Peyer's patch (tissue), 4 donors: Measurements from ENCODE around the gene AJAP1. TPM values are rescaled to one million over a fixed set of nuclear protein-coding genes. Genes with fewer than 3 reads are reported as not detected.

ENCODE experiments used
- DNase-seq, 3 donors: peaks; one replicate each; pipeline ENCODE4 v3.0.0-alpha.2; 2017 to 2019
- H3K27ac ChIP-seq, 4 donors: fragments of 200-600 bp; sonication (generic); one replicate each; pipeline ENCODE4 v1.5.1; 2016 to 2019
- H3K27me3 ChIP-seq, 2 donors: fragments of 200-600 bp; sonication (generic); one replicate each; pipeline ENCODE4 v1.5.1; 2019
- H3K36me3 ChIP-seq, 3 donors: fragments of 200-600 bp; sonication (generic); one replicate each; pipeline ENCODE4 v1.5.1; 2016 to 2019
- H3K4me1 ChIP-seq, 4 donors: fragments of 200-600 bp; sonication (generic); one replicate each; pipeline ENCODE4 v1.5.1; 2016 to 2019
- H3K4me3 ChIP-seq, 4 donors: fragments of 200-600 bp; sonication (generic); 1 replicate in 3 of 4; 2 replicates in 1 of 4; pipeline ENCODE4 v1.5.1; 2016 to 2019; ENCODE audit warnings: mild to moderate bottlenecking in 1 of 4
- H3K9me3 ChIP-seq, 4 donors: fragments of 200-600 bp; sonication (generic); one replicate each; pipeline ENCODE4 v1.5.1; 2016 to 2019; ENCODE audit warnings: mild to moderate bottlenecking in 1 of 4
- CTCF ChIP-seq, 6 experiments: fragments of 450-650 bp in 4 of 6; fragments of 200-600 bp in 2 of 6; sonication (generic) in 1 of 6; IDR thresholded peaks; one replicate each; pipeline ENCODE4 v1.5.1; 2017 to 2019; ENCODE audit warnings: antibody characterized with exemption in 6 of 6, mild to moderate bottlenecking in 3 of 6, moderate library complexity in 1 of 6
- POLR2A ChIP-seq, 2 donors: fragments of 450-650 bp; IDR thresholded peaks; one replicate each; pipeline ENCODE4 v1.5.1; 2017; ENCODE audit warnings: antibody characterized with exemption in 2 of 2, mild to moderate bottlenecking in 2 of 2, moderate library complexity in 2 of 2
- total RNA-seq, 4 donors: library from RNA; depleted of rRNA; stranded (reverse); fragments of >200 nt; gene quantifications; one replicate each; pipeline ENCODE4 v1.1.0, GENCODE V29; 2016

The AJAP1 gene
- total RNA-seq, 4 donors from 2014 or later: 0.09 to 0.35 (median 0.13) TPM; not detected in 1

GRCh38 chr1:4633346-4633745 is 21.1 kb upstream of the AJAP1 start:
- DNase-seq: no peak
- no peaks in the 10 kb centered on the region for H3K36me3 ChIP-seq
- no peak overlapping the region for H3K4me3 ChIP-seq
- TF ChIP-seq POLR2A (IDR thresholded peaks at IDR 0.05): no peak
- TF ChIP-seq CTCF (IDR thresholded peaks at IDR 0.05): no peak
- no peak overlapping the region for H3K27ac ChIP-seq
- H3K9me3 ChIP-seq: no peaks in the 10 kb centered on the region
- no peaks in the 10 kb centered on the region for H3K4me1 ChIP-seq
- H3K27me3 ChIP-seq: no peaks in the 10 kb centered on the region

- H3K27me3 ChIP-seq: no peaks in the 10 kb centered on the region
- no peak overlapping the region for H3K4me3 ChIP-seq
- H3K9me3 ChIP-seq: no peaks in the 10 kb centered on the region
- no peaks in the 10 kb centered on the region for H3K4me1 ChIP-seq
- no peak for DNase-seq
- H3K27ac ChIP-seq: no peak overlapping the region
- TF ChIP-seq CTCF (IDR thresholded peaks at IDR 0.05) (no peak), POLR2A (IDR thresholded peaks at IDR 0.05) (no peak)
- no peaks in the 10 kb centered on the region for H3K36me3 ChIP-seq
Observed at GRCh38 chr1:4634156-4634792, 20.1 kb upstream of the AJAP1 start.

GRCh38 chr1:4634793-4635406 is 19.5 kb upstream of the AJAP1 start:
- Histone ChIP-seq H3K27ac (no peak overlapping the region), H3K4me1 (no peaks in the 10 kb centered on the region), H3K4me3 (no peak overlapping the region), H3K36me3 (no peaks in the 10 kb centered on the region), H3K9me3 (no peaks in the 10 kb centered on the region), H3K27me3 (no peaks in the 10 kb centered on the region)
- TF ChIP-seq POLR2A (IDR thresholded peaks at IDR 0.05): no peak
- no peak for TF ChIP-seq CTCF (IDR thresholded peaks at IDR 0.05)
- no peak for DNase-seq

- no peak for DNase-seq
- TF ChIP-seq POLR2A (IDR thresholded peaks at IDR 0.05) (no peak), CTCF (IDR thresholded peaks at IDR 0.05) (no peak)
- H3K36me3 ChIP-seq: no peaks in the 10 kb centered on the region
- H3K27ac ChIP-seq: no peak overlapping the region
- H3K4me1 ChIP-seq: no peaks in the 10 kb centered on the region
- no peak overlapping the region for H3K4me3 ChIP-seq
- no peaks in the 10 kb centered on the region for H3K27me3 ChIP-seq
- H3K9me3 ChIP-seq: no peaks in the 10 kb centered on the region
Observed at GRCh38 chr1:4636186-4636585, 18.2 kb upstream of the AJAP1 start.

GRCh38 chr1:4636644-4637380 is 17.6 kb upstream of the AJAP1 start:
- no peak for DNase-seq
- no peaks in the 10 kb centered on the region for H3K4me1 ChIP-seq
- no peak for TF ChIP-seq POLR2A (IDR thresholded peaks at IDR 0.05)
- TF ChIP-seq CTCF (IDR thresholded peaks at IDR 0.05): no peak
- H3K4me3 ChIP-seq: no peak overlapping the region
- no peaks in the 10 kb centered on the region for H3K27me3 ChIP-seq
- no peak overlapping the region for H3K27ac ChIP-seq
- no peaks in the 10 kb centered on the region for H3K36me3 ChIP-seq
- H3K9me3 ChIP-seq: no peaks in the 10 kb centered on the region
